ENCODE results near the gene PRKCD. TPM values are rescaled to one million over a fixed set of nuclear protein-coding genes. Genes with fewer than 3 reads are reported as not detected.

Gene PRKCD
- total and polyA plus RNA-seq, 7 donors, result 3.5 to 169 (median 12.1) TPM

GRCh38 chr3:53178246-53178645, 17.2 kb downstream of the PRKCD start:
- H3K36me3 ChIP-seq, result peaks cover 0 to 46% (median 7%) of the 10 kb centered on the region in 4 donors
- TF ChIP-seq EP300 (IDR thresholded peaks at IDR 0.05) (no peak), POLR2AphosphoS5 (IDR thresholded peaks at IDR 0.05) (no peak), CTCF (IDR thresholded peaks at IDR 0.05) (no peak), POLR2A (IDR thresholded peaks at IDR 0.05) (no peak)

GRCh38 chr3:53179580-53179979, 18.6 kb downstream of the PRKCD start:
- intact Hi-C loops (cut with DNase I), result no loop called here
- Histone ChIP-seq H3K36me3 (peaks cover 0 to 52% (median 12%) of the 10 kb centered on the region in 4 donors), H3K9me3 (no peaks in the 10 kb centered on the region), H3K4me1 (no peaks in the 10 kb centered on the region), H3K4me3 (no peak overlapping the region), H3K27me3 (no peaks in the 10 kb centered on the region), H3K27ac (no peak overlapping the region)
- no peak for DNase-seq
- TF ChIP-seq POLR2A (IDR thresholded peaks at IDR 0.05), result no peak
- TF ChIP-seq POLR2AphosphoS5 (IDR thresholded peaks at IDR 0.05), result no peak
- TF ChIP-seq EP300 (IDR thresholded peaks at IDR 0.05), result no peak
- no peak for TF ChIP-seq CTCF (IDR thresholded peaks at IDR 0.05)
- WGBS, 2 donors, result 93 to 95% methylated on average over 20 of the region's 20 CpGs

More at GRCh38 chr3:53178246-53178645, 17.2 kb downstream of the PRKCD start:
- H3K4me3 ChIP-seq, result no peak overlapping the region
- intact Hi-C loops (cut with DNase I), result no loop called here
- H3K4me1 ChIP-seq, result no peaks in the 10 kb centered on the region
- WGBS, 2 donors, result 95 to 97% methylated on average over 15 of the region's 15 CpGs
- H3K27ac ChIP-seq, result no peak overlapping the region
- H3K27me3 ChIP-seq, result no peaks in the 10 kb centered on the region
- DNase-seq, result no peak
- no peaks in the 10 kb centered on the region for H3K9me3 ChIP-seq

- intact Hi-C loops (cut with DNase I), result no loop called here
- TF ChIP-seq POLR2AphosphoS5 (IDR thresholded peaks at IDR 0.05) (no peak), EP300 (IDR thresholded peaks at IDR 0.05) (no peak), CTCF (IDR thresholded peaks at IDR 0.05) (no peak)
- Histone ChIP-seq H3K9me3 (no peaks in the 10 kb centered on the region), H3K4me3 (no peak overlapping the region), H3K27ac (no peak overlapping the region), H3K27me3 (no peaks in the 10 kb centered on the region), H3K36me3 (peaks cover 0 to 55% (median 12%) of the 10 kb centered on the region in 4 donors), H3K4me1 (no peaks in the 10 kb centered on the region)
- WGBS, 2 donors, result 76 to 86% methylated on average over 11 of the region's 11 CpGs
- no peak for DNase-seq
Measured at GRCh38 chr3:53180305-53181023, 19.5 kb downstream of the PRKCD start.

- Histone ChIP-seq H3K4me1 (no peaks in the 10 kb centered on the region), H3K36me3 (peaks cover 0 to 60% (median 12%) of the 10 kb centered on the region in 4 donors)
- no peak for TF ChIP-seq POLR2A (IDR thresholded peaks at IDR 0.05)
- no peak for TF ChIP-seq CTCF (IDR thresholded peaks at IDR 0.05)
- no peak for TF ChIP-seq POLR2AphosphoS5 (IDR thresholded peaks at IDR 0.05)
- TF ChIP-seq EP300 (IDR thresholded peaks at IDR 0.05), result no peak
Measured at GRCh38 chr3:53181024-53181371, 20.0 kb downstream of the PRKCD start.

GRCh38 chr3:53181528-53181927, 20.5 kb downstream of the PRKCD start:
- no peaks in the 10 kb centered on the region for H3K27me3 ChIP-seq
- no peaks in the 10 kb centered on the region for H3K9me3 ChIP-seq
- no peak overlapping the region for H3K4me3 ChIP-seq
- intact Hi-C loops (cut with DNase I), result no loop called here
- peaks cover 0 to 65% (median 12%) of the 10 kb centered on the region in 4 donors for H3K36me3 ChIP-seq
- H3K27ac ChIP-seq, result no peak overlapping the region
- TF ChIP-seq POLR2AphosphoS5 (IDR thresholded peaks at IDR 0.05) (no peak), CTCF (IDR thresholded peaks at IDR 0.05) (no peak), EP300 (IDR thresholded peaks at IDR 0.05) (no peak), POLR2A (IDR thresholded peaks at IDR 0.05) (no peak)
- H3K4me1 ChIP-seq, result no peaks in the 10 kb centered on the region
- DNase-seq, result no peak
- WGBS, 2 donors, result 92 to 97% methylated on average over 11 of the region's 11 CpGs

More at GRCh38 chr3:53181024-53181371, 20.0 kb downstream of the PRKCD start:
- intact Hi-C loops (cut with DNase I), result no loop called here
- H3K9me3 ChIP-seq, result no peaks in the 10 kb centered on the region
- WGBS, 2 donors, result 70 to 86% methylated on average over 4 of the region's 4 CpGs
- H3K27me3 ChIP-seq, result no peaks in the 10 kb centered on the region
- H3K4me3 ChIP-seq, result no peak overlapping the region
- no peak overlapping the region for H3K27ac ChIP-seq
- no peak for DNase-seq

Measured in sigmoid colon (tissue), 7 donors.